WTC11 (cell line): Measurements from ENCODE around the gene CBX6. TPM values are rescaled to one million over a fixed set of nuclear protein-coding genes. Genes with fewer than 3 reads are reported as not detected.

ENCODE experiments used
- ATAC-seq: fragments of 200-7000 bp; cut with Tn5 transposase; 2 replicates; pipeline ENCODE4 v1.10.0; 2021; ENCODE audit warnings: mild to moderate bottlenecking, moderate library complexity
- Bru-seq: library from RNA; stranded (reverse); fragments of 400-500 nt; gene quantifications from one replicate; lab custom pipeline; 2021; lab: Mats Ljungman, UMichigan
- CTCF ChIA-PET: fragments of 300-600 bp; sonication (Branson Sonifier 250); formaldehyde crosslinking; loops from one replicate; lab custom pipeline; 2021; ENCODE audit warnings: antibody characterized with exemption; lab: Charles Lee
- POLR2A ChIA-PET: fragments of 350-600 bp; sonication (Branson Sonifier 250); formaldehyde crosslinking; loops from one replicate; lab custom pipeline; 2021; ENCODE audit warnings: antibody characterized with exemption; lab: Charles Lee
- DNase-seq: peaks from one replicate; pipeline ENCODE4 v3.0.0; 2021; ENCODE audit warnings: low spot score
- H3K27ac Mint-ChIP-seq: 2 replicates; pipeline ENCODE4 v1.8.0; 2021; ENCODE audit warnings: mixed read lengths
- H3K27me3 Mint-ChIP-seq: 2 replicates; pipeline ENCODE4 v1.8.0; 2021; ENCODE audit warnings: low read depth, mild to moderate bottlenecking, moderate library complexity, mixed read lengths
- H3K36me3 Mint-ChIP-seq: 2 replicates; pipeline ENCODE4 v1.8.0; 2021; ENCODE audit warnings: mixed read lengths
- H3K4me1 Mint-ChIP-seq: 2 replicates; pipeline ENCODE4 v1.8.0; 2022; ENCODE audit warnings: mixed read lengths
- H3K4me3 Mint-ChIP-seq: 2 replicates; pipeline ENCODE4 v1.8.0; 2021; ENCODE audit warnings: mild to moderate bottlenecking, moderate library complexity, mixed read lengths
- H3K9me3 Mint-ChIP-seq: 2 replicates; pipeline ENCODE4 v1.8.0; 2021; ENCODE audit warnings: mixed read lengths
- CREB1 ChIP-seq: sonication (generic); formaldehyde crosslinking; IDR thresholded peaks from 2 replicates; pipeline ENCODE4 v1.8.0; 2023; ENCODE audit warnings: mild to moderate bottlenecking, missing genetic modification reagents
- E2F5 ChIP-seq: sonication (generic); formaldehyde crosslinking; IDR thresholded peaks from 2 replicates; pipeline ENCODE4 v1.8.1; 2022; ENCODE audit warnings: mild to moderate bottlenecking, moderate library complexity, missing genetic modification reagents
- ELF4 ChIP-seq: sonication (generic); formaldehyde crosslinking; IDR thresholded peaks from 2 replicates; pipeline ENCODE4 v1.8.1; 2022; ENCODE audit warnings: low read depth, mild to moderate bottlenecking, moderate library complexity, missing genetic modification reagents
- ESRRA ChIP-seq: sonication (generic); formaldehyde crosslinking; IDR thresholded peaks from 2 replicates; pipeline ENCODE4 v1.8.1; 2022; ENCODE audit warnings: mild to moderate bottlenecking, missing genetic modification reagents, borderline replicate concordance
- ETV6 ChIP-seq: sonication (generic); formaldehyde crosslinking; IDR thresholded peaks from 2 replicates; pipeline ENCODE4 v1.8.1; 2022; ENCODE audit warnings: mild to moderate bottlenecking, missing genetic modification reagents
- FOXJ3 ChIP-seq: sonication (generic); formaldehyde crosslinking; IDR thresholded peaks from 2 replicates; pipeline ENCODE4 v1.9.0; 2021; ENCODE audit warnings: missing genetic modification reagents, mild to moderate bottlenecking, borderline replicate concordance
- GABPB1 ChIP-seq: sonication (generic); formaldehyde crosslinking; IDR thresholded peaks from 2 replicates; pipeline ENCODE4 v1.8.1; 2023; ENCODE audit warnings: mild to moderate bottlenecking, missing genetic modification reagents
- GTF2I ChIP-seq: fragments of 250-450 bp; sonication (Bioruptor Pico); conservative IDR thresholded peaks from 2 replicates; pipeline ENCODE4 v1.4.0; 2021; ENCODE audit warnings: mild to moderate bottlenecking
- HMGXB4 ChIP-seq: sonication (generic); formaldehyde crosslinking; IDR thresholded peaks from 2 replicates; pipeline ENCODE4 v1.8.1; 2023; ENCODE audit warnings: mild to moderate bottlenecking, moderate library complexity, missing genetic modification reagents
- IRF1 ChIP-seq: sonication (generic); formaldehyde crosslinking; IDR thresholded peaks from 2 replicates; pipeline ENCODE4 v1.8.0; 2023; ENCODE audit warnings: missing genetic modification reagents
- IRF2 ChIP-seq: sonication (generic); formaldehyde crosslinking; IDR thresholded peaks from 2 replicates; pipeline ENCODE4 v1.8.0; 2022; ENCODE audit warnings: low read depth, missing genetic modification reagents, borderline replicate concordance
- KAT7 ChIP-seq: sonication (generic); formaldehyde crosslinking; IDR thresholded peaks from 2 replicates; pipeline ENCODE4 v1.8.1; 2023; ENCODE audit warnings: missing genetic modification reagents, mild to moderate bottlenecking, borderline replicate concordance
- MYBL2 ChIP-seq: sonication (generic); formaldehyde crosslinking; IDR thresholded peaks from 2 replicates; pipeline ENCODE4 v1.8.1; 2023; ENCODE audit warnings: mild to moderate bottlenecking, moderate library complexity, missing genetic modification reagents
- NR2C2 ChIP-seq: sonication (generic); formaldehyde crosslinking; IDR thresholded peaks from 2 replicates; pipeline ENCODE4 v1.8.0; 2022; ENCODE audit warnings: mild to moderate bottlenecking, missing genetic modification reagents
- RELA ChIP-seq: sonication (generic); formaldehyde crosslinking; IDR thresholded peaks from 2 replicates; pipeline ENCODE4 v1.8.1; 2022; ENCODE audit warnings: missing genetic modification reagents, mild to moderate bottlenecking, borderline replicate concordance
- TEAD1 ChIP-seq: sonication (generic); formaldehyde crosslinking; IDR thresholded peaks from 2 replicates; pipeline ENCODE4 v1.8.0; 2022; ENCODE audit warnings: mild to moderate bottlenecking, missing genetic modification reagents
- TP53 ChIP-seq: sonication (generic); formaldehyde crosslinking; IDR thresholded peaks from 2 replicates; pipeline ENCODE4 v1.8.1; 2023; ENCODE audit warnings: mild to moderate bottlenecking, missing genetic modification reagents
- USF2 ChIP-seq: sonication (generic); formaldehyde crosslinking; IDR thresholded peaks from 2 replicates; pipeline ENCODE4 v1.8.1; 2023; ENCODE audit warnings: mild to moderate bottlenecking, missing genetic modification reagents, moderate library complexity
- ZBTB21 ChIP-seq: sonication (generic); formaldehyde crosslinking; IDR thresholded peaks from 2 replicates; pipeline ENCODE4 v1.8.1; 2023; ENCODE audit warnings: mild to moderate bottlenecking, missing genetic modification reagents, borderline replicate concordance
- long read RNA-seq, 3 experiments: library from RNA in 1 of 3; library from capped mRNA in 1 of 3; library from polyadenylated mRNA in 1 of 3; unstranded in 2 of 3; stranded (forward) in 1 of 3; transcript quantifications; one replicate each; pipeline ENCODE4 v2.0.0, GENCODE V29; 2021
- total RNA-seq: library from RNA; stranded (reverse); gene quantifications from 3 replicates; pipeline ENCODE4 v1.2.3, GENCODE V29; 2021
- TF ChIP-seq, protein P1 (sequence below): fragments of 250-450 bp; sonication (Bioruptor Pico); IDR thresholded peaks from 2 replicates; pipeline ENCODE4 v1.9.0; 2021; ENCODE audit warnings: mild to moderate bottlenecking
- TF ChIP-seq, protein P2 (sequence below): sonication (generic); formaldehyde crosslinking; IDR thresholded peaks from 2 replicates; pipeline ENCODE4 v1.8.0; 2022; ENCODE audit warnings: missing genetic modification reagents
- TF ChIP-seq, protein P3 (sequence below): sonication (generic); formaldehyde crosslinking; IDR thresholded peaks from 2 replicates; pipeline ENCODE4 v1.8.1; 2022; ENCODE audit warnings: low read depth, missing genetic modification reagents, borderline replicate concordance
- TF ChIP-seq, protein P4 (sequence below): sonication (generic); formaldehyde crosslinking; IDR thresholded peaks from 2 replicates; pipeline ENCODE4 v1.8.0; 2022; ENCODE audit warnings: mild to moderate bottlenecking, missing genetic modification reagents

CBX6 gene
- 21.5 to 27.0 TPM (median 23.8 TPM) in 3 replicates for total RNA-seq
- percentile 89 among the genes with signal in this experiment for Bru-seq, nascent RNA
- long read RNA-seq, experiment 1, full-length matches to known transcripts, result 17 of 36 reads
- long read RNA-seq, experiment 1, partial matches to known transcripts, result 2 of 36 reads
- long read RNA-seq, experiment 1, other reads (novel, unspliced or antisense), result 17 of 36 reads
- long read RNA-seq, experiment 2, partial matches to known transcripts, result 0 of 5 reads
- long read RNA-seq, experiment 2, other reads (novel, unspliced or antisense), result 5 of 5 reads
- long read RNA-seq, experiment 3, partial matches to known transcripts, result 0 of 2 reads
- long read RNA-seq, experiment 3, other reads (novel, unspliced or antisense), result 2 of 2 reads

- H3K36me3 Mint-ChIP-seq, result peaks cover 13% of the 10 kb centered on the region; the same call in 1 of the 2 replicates
- ChIA-PET CTCF (interaction anchor here (1.0 to 5.4 kb wide), 6 partner anchors 55 to 277 kb away, joined by 3 to 67 read pairs (median 10); no protein-coding TSS in a partner anchor), POLR2A (interaction anchor here (0.5 to 1.0 kb wide), 2 partner anchors 69 to 280 kb away, joined by 3 read pairs; partner anchors contain the start of gene CBX7)
- ATAC-seq (peak; percentile 49), DNase-seq (peak; percentile 96)
- H3K27ac Mint-ChIP-seq, result peak within 1 kb of the TSS; percentile 96
- H3K9me3 Mint-ChIP-seq, result no peaks in the 10 kb centered on the region
- H3K4me1 Mint-ChIP-seq, result peaks cover 46% of the 10 kb centered on the region
- peaks cover 7% of the 10 kb centered on the region for H3K27me3 Mint-ChIP-seq
- peak within 1 kb of the TSS; percentile 93 for H3K4me3 Mint-ChIP-seq
- TF ChIP-seq KAT7 (CRISPR knock-in tag) (no peak), HMGXB4 (CRISPR knock-in tag) (peak; percentile 70; the same call in 1 of the 2 replicates), ESRRA (CRISPR knock-in tag) (no peak), USF2 (peak; percentile 96), NR2C2 (CRISPR knock-in tag) (no peak), CREB1 (no peak), RELA (CRISPR knock-in tag) (no peak), TP53 (no peak), GTF2I (CRISPR knock-in tag) (no peak), ZBTB21 (CRISPR knock-in tag) (no peak), FOXJ3 (CRISPR knock-in tag) (no peak), ELF4 (CRISPR knock-in tag) (no peak), IRF1 (CRISPR knock-in tag) (no peak), ETV6 (no peak), TEAD1 (CRISPR knock-in tag) (peak; percentile 18; the same call in 1 of the 2 replicates), MYBL2 (CRISPR knock-in tag) (peak; percentile 65; the same call in 1 of the 2 replicates), IRF2 (CRISPR knock-in tag) (0 out of 2 replicates have a peak, but pooled peaks have one; percentile 17), GABPB1 (no peak), E2F5 (CRISPR knock-in tag) (0 out of 2 replicates have a peak, but pooled peaks have one; percentile 33)
- TF ChIP-seq, protein P1, sequence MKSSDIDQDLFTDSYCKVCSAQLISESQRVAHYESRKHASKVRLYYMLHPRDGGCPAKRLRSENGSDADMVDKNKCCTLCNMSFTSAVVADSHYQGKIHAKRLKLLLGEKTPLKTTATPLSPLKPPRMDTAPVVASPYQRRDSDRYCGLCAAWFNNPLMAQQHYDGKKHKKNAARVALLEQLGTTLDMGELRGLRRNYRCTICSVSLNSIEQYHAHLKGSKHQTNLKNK (CRISPR knock-in tag), result no peak
- TF ChIP-seq, protein P2, sequence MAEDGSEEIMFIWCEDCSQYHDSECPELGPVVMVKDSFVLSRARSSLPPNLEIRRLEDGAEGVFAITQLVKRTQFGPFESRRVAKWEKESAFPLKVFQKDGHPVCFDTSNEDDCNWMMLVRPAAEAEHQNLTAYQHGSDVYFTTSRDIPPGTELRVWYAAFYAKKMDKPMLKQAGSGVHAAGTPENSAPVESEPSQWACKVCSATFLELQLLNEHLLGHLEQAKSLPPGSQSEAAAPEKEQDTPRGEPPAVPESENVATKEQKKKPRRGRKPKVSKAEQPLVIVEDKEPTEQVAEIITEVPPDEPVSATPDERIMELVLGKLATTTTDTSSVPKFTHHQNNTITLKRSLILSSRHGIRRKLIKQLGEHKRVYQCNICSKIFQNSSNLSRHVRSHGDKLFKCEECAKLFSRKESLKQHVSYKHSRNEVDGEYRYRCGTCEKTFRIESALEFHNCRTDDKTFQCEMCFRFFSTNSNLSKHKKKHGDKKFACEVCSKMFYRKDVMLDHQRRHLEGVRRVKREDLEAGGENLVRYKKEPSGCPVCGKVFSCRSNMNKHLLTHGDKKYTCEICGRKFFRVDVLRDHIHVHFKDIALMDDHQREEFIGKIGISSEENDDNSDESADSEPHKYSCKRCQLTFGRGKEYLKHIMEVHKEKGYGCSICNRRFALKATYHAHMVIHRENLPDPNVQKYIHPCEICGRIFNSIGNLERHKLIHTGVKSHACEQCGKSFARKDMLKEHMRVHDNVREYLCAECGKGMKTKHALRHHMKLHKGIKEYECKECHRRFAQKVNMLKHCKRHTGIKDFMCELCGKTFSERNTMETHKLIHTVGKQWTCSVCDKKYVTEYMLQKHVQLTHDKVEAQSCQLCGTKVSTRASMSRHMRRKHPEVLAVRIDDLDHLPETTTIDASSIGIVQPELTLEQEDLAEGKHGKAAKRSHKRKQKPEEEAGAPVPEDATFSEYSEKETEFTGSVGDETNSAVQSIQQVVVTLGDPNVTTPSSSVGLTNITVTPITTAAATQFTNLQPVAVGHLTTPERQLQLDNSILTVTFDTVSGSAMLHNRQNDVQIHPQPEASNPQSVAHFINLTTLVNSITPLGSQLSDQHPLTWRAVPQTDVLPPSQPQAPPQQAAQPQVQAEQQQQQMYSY, result no peak
- TF ChIP-seq, protein P3, sequence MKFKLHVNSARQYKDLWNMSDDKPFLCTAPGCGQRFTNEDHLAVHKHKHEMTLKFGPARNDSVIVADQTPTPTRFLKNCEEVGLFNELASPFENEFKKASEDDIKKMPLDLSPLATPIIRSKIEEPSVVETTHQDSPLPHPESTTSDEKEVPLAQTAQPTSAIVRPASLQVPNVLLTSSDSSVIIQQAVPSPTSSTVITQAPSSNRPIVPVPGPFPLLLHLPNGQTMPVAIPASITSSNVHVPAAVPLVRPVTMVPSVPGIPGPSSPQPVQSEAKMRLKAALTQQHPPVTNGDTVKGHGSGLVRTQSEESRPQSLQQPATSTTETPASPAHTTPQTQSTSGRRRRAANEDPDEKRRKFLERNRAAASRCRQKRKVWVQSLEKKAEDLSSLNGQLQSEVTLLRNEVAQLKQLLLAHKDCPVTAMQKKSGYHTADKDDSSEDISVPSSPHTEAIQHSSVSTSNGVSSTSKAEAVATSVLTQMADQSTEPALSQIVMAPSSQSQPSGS (CRISPR knock-in tag), result no peak
- TF ChIP-seq, protein P4, sequence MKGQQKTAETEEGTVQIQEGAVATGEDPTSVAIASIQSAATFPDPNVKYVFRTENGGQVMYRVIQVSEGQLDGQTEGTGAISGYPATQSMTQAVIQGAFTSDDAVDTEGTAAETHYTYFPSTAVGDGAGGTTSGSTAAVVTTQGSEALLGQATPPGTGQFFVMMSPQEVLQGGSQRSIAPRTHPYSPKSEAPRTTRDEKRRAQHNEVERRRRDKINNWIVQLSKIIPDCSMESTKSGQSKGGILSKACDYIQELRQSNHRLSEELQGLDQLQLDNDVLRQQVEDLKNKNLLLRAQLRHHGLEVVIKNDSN, result peak; percentile 89
These were observed at the start of gene CBX6 for GRCh38 chr22:38872172-38872830. TSS of gene CBX6 (minus strand) at chr22:38872216. CDS start at chr22:38872190, 26 bp downstream.
